Lung microvascular endothelial cell (primary cell): ENCODE results near the gene SAMD4A. TPM values are rescaled to one million over a fixed set of nuclear protein-coding genes. Genes with fewer than 3 reads are reported as not detected.
A peak's percentile ranks its signal among the peaks of the same experiment; 100 is the strongest.
"Not testable (repeated sequence)": the region's sequence is repeated elsewhere in the genome, so short reads cannot be mapped to it uniquely, and the experiment has no call there.

ENCODE experiments used
- DNase-seq, 2 donors: peaks; one replicate each; pipeline versions ENCODE4 v3.0.0 to v3.0.0-alpha.2; 2010; ENCODE audit warnings: low read depth in 2 of 2
- total RNA-seq: library from RNA; depleted of rRNA; stranded (reverse); fragments of >200 nt; gene quantifications from 2 replicates; pipeline ENCODE4 v1.2.1, GENCODE V29; 2014

The SAMD4A gene
- total RNA-seq, 1 donor from 2014 or later: 43.5 TPM

DNA sequence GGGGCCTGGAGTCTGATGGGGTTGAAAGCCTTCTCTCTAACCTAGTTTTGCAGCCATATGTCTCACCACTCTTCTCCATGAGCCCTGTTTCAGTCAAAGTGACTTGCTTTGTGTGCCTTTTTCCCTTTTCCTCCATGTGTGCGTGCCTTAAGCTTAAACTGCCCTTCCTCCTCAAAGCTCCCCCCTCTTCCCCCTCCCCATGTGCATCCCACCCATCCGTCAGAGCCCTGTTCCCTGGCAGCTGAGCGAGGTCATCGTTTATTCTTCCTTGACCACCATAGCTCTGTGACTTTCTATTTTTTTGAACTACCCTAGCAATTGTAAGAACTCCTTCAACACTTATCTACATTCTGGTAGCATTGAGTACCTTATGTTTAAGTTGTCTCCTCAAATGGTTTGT is 24.9 kb downstream of the SAMD4A start:
- no peak for DNase-seq

DNA sequence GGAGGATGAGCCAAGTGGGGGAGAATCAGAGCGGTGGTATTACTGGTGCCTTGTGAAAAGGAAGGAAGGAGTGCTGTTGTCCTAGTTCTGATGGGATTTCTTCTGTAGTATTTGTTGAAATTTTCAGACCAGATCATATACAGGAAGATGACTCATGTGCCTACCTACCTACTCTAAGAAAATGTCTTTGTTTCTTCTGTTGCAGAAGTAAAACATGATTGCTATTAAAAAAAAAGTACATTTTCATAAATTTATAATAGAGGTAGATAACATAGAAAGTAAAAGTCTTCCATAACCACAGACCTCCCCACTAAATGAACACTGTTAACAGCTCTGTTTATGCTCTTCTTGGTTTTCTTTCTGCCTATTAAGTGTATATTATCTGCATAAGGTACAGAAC is 26.9 kb downstream of the SAMD4A start:
- peak in 1 of 2 donors; percentile 77 for DNase-seq

DNA sequence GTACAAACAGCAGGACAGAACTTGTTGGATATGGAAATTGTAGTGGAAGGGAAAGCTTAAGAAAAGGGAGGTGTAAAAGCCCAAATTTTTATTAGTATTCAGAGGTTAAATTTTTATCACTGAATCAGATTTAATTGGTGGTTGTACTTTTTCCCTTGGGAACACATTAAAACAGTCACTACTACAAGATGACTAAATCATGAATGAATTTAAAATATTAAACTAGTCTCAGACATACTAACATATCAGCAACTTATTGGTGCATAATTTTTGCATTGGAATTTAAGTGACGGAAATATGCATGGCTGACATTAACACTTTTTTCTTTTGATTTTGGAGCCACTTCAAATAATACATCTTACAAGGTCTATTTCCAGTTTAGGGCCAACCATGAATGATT is 27.6 kb downstream of the SAMD4A start:
- DNase-seq: no peak

DNA sequence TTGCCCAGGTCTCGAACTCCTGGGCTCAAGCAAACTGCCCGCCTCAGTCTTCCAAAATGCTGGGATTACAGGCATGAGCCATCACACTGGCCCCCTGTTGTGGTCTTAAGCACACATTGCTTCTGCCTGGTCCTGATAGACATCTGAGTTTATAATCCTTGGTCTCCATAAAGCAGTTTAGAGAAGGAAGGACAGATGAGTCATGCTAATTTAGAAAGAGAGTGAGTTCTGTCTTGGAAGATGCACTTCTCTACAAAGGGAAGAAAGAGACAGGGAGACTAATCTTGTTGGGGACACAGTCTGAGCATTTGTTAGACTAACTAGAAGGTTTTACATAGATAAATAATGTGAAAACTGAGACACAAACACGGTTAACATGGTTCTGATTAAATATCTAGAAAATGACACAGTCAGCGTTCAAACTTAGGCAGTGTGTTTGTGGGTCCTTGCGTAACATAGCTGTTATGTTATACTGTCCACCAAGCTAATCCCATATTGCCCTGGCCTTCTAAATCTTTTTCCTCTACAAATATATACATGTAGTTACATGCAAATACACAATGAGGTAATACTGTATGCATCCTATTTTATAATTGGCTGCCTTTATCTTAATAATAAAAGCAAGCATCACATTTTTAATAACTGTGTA is 31.0 kb downstream of the SAMD4A start:
- DNase-seq: peak in 1 of 2 donors; percentile 67

DNA sequence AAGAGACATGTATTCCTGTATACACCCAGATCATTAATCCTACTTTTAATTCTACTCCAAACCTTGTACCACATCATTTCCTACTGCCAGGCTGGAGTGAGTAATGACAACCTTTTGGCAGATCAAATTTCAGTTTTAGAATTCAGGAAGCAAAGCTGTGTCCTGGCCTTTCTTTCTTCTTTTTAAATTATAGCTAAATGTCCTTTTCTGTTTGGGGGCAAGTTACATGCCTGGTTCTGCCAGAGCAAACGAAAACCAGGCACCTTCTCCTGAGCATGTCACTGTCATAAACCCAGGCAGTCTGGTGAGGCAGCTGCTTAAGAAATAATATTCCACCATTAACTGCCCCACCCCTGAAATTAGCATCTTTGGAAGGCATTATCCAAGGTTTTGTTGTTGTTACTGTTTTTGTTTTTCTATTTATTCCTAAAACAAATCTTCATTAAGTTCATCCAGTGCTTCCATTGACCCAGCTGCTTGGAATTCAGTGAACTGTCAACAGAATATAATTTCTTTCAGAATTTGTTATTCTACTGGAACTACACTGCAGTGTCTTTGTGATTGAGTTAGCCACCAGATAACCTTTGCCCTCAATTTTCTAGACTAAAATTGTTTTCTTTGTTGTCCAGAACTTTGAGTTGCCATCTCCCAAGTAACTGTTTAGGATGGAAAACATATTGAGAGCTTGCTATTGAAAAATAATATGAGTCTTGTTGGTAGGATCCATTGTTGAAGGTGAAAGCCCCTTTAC is 33.2 kb downstream of the SAMD4A start:
- peak; percentile 73 to 79 for DNase-seq

DNA sequence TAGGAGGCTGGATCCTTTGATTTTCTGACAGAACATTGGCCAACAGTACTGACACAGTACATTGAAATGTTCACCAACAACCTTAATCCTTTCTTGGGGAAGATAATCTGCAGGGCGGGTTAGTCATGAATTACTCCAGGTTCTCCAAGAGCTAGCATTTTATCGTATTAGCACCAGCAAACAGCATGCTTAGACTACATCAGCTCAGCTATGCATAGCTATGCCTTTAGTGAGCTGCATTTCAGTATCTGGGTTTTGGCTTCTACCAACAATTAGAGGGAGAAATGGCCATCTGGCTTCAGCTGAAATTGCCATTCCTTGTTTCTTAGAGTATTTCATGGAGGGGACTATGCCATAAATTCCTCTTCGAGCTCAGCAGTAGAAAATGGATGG is 33.8 kb downstream of the SAMD4A start:
- DNase-seq: no peak

DNA sequence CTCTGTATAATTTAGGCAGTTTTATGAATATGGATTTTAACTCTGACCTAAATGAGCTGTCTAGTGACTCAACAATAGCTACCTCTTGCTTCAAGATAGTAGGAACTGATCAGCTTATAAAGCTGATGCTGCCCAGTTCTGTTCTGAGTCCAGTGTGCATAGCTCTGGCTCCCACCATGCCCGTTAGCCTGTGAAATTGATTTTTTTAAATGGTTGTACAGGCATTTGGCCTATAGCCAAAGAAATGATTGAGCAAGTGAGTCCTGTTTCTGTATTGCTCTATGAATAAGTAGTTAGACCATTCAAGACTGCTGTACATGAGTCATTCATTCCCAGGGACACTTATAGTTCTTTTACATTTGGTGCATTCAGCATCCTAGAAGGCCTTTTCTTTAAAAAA is 36.4 kb downstream of the SAMD4A start:
- peak in 1 of 2 donors; percentile 56 for DNase-seq

DNA sequence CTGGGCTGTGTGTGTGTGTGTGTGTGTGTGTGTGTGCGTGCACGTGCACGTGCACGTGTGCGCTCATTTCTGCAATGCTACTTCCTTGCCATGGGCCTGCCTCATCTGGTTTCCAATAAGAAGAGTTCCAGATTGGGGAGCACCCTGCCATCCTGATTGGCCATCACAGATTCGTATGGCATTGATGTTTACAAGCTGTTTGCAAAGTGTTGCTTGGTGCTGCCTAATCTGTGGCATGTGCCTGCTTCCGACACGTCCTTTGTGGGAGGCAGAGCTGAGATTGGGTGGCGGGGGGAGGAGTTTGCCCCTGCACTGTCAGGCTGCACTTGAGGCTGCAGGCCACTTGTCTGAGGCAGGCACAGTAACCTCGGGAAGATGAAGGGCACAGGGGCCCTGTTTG is 39.2 kb downstream of the SAMD4A start:
- no peak for DNase-seq

DNA sequence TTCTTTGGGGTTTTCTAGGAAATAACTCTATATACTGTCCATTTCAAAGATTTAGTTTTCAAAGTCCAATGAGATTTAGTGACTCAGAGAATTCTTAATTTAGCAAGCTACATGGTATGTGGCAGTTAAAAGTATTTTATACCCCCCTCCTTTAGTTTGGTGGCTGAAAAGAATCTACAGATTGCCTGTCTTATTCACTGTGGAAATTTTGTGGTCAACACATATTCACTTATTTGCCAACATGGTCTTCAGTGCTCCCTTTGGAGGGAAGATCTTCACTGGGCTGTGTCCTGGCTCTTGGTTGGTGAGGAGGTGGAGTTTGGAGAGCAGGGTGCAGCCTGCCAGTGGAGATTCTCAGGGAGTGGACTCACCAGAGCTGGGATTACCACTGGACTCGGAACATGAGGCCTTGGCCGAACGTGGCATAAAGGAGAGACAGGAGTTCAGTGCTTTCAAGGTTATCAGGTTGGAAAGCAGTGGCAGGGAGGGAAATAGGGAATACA is 39.8 kb downstream of the SAMD4A start:
- no peak for DNase-seq

DNA sequence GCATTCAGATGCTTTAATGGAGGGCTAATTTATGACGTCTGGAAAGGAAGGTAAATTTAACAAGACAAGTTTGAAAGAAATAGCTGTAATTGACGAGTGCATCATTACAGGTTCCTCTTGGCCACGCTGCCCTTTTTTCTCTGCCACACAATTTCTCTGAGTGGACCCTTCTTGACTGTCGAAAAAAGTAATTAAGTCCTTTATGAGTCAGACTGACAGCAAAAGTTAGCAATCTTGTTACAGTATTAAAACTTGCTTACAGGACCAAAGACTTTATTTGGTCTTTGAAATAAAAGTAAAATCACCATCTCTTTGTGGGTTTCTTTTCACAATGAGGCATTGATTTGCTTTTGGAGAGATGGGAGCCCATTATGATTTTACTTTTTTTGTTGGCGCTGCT is 42.6 kb downstream of the SAMD4A start:
- no peak for DNase-seq

DNA sequence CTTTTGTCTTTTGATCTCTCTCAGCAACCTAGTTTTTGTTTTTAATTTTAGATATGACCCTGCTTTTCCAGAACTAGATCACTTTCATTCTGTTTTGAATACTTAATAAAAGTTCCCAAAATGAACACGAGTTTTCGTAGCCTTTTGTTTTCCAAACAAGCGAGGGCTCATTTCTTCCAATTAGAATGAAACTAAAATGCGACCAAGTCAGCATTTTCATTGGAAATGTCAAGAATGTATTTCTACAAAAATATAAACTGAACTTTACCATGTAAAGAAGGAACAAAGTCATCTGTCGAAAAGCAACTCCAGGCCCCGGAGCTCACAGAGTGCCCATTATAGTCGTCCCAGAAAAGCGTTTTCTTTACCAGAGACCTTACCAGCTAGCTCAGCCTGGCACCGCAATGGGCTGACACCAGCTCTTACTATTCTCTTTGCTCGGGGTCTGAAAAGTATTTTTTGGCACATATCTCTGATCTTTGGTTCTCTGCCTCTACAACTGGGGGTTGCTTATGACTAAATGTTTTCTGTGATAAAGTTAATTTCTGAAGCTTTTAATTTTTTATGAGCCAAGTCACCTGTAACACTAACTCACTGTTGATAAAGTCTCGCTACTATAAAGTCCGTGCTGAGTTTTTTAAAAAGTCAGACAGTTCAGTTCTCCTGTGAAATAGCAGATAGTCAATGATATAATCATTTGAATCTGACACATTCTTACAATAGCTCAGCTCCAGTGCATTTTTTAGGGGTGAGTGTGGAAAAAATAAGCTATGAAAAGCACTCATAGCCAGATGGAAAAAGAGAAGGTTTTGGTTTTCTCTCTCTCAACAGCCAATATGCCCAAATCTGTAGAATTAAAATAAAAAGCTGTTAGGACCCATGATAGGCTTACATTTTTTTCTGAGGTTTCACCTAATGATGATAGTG is 43.4 kb downstream of the SAMD4A start:
- no peak for DNase-seq

DNA sequence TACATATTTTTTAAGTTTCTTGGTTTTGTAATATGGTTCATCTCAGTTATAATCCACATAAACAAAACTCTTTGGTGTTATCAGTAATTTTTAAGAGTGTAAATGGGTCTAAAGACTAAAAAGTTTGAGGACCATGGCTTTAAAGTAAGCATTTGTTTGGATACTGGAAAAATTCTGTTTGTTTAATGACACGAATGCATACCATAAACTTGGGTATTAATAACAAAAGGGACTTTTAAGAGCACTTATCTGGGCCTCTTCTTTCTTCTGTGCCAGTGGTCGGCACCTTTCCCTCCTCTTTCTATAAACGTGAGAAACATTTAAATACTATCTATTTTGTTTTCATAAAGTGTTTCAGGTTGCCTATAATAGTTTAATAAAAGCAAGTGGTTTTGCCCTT is 47.4 kb downstream of the SAMD4A start:
- DNase-seq: no peak

DNA sequence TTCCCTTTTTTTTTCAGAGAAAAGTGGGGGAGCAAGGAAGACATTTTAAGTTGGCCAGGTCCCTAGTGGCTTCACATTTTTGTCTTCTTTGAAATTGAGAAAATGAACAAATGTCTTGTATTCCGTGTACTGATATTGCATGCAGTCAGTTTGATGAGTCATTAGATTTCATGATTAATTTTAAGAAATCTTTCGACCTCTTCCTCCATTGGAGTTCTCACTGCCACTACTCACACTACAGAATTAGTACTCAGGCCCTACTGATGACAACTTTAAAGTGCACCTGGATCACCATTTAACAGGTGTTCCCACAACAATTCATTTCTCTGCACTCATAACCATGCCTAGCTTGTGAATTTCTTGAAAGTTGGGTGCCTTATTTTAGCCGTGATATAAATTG is 50.5 kb downstream of the SAMD4A start:
- DNase-seq: peak in 1 of 2 donors; percentile 29

DNA sequence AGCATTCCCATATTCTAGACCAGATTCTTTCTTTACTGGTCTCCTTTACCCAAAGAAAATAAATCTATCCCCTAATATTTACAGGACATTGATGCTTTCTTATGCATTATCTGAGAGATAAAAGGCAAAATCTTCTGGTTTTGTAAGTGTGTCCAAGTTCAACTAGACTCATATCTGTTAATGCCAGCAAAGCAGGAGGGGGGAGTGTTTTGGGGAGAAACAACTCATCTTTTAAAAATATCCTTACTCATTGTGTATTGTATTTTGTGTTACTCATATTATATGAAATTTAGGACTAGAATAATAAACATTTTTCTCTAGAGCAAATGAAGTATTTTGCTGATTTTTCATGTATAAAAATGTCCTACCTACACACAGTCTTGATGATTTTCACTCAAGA is 54.8 kb downstream of the SAMD4A start:
- no peak for DNase-seq

DNA sequence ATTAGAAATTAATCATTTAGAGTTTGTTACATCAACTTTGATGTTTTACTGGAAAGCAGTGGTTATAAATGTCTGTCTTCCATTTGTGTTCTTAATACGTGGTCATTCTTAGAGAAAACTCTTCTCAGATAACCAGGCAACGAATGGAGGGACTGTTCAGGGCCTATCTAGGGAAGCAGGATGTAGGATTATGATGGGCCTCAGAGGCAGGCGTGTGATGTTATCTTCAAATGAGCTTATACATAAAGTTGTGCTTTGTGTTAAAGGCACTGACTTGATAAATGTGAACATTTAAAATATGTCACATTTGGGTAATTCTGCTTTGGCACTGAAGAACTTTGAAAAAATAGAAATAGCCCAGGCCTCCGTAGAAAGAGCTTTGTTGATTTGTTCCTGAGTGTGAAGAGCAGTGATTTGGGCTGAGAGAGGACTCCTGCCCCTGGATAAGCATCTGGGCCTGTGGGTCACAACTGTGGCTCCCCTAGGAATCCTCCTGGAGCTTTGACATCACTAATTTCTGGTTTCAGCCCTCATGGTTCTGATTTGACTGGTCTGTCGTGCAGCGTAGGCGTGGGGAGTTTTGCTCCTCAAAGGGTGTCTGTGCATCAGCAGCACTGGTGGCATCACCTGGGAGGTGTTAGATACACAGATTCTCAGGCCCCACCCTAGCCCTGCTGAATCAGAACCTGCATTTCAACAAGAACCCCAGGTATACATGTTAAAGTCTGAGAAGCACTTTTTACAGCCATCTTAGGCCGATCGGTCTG is 55.4 kb downstream of the SAMD4A start:
- DNase-seq: no peak

DNA sequence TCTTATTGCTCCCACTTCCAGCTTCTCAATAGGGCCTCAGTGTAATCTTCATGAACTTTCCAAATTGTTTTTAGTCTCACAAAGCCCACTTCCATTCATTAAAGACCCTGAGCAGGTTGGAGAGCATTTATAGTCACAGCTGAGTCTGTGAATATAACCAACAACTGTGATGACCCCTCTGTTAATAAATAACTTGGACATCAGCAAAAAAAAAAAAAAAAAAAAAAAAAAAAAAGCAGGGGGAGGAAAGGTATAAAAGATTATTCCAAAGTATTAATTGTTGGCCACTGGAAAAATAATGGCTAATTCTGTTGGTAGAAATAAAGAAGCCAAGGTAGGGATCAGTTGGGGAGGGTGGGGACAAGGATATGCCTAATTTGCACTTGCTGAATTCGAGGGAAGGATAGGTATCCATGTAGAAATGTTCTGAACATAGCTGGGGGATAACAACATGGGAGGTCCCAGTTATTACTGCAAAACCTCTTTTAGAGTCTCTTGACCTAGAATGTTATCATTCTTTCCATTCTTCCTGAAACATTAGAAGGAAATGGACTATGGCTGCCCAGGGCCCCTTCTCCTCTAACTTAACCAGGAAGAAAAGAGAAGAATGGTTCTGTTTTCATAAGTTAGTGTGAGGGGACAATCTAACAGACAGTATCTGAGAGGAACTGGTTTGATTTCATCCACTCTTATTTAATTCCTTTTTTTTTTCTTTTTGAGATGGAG is 56.5 kb downstream of the SAMD4A start:
- no peak for DNase-seq

DNA sequence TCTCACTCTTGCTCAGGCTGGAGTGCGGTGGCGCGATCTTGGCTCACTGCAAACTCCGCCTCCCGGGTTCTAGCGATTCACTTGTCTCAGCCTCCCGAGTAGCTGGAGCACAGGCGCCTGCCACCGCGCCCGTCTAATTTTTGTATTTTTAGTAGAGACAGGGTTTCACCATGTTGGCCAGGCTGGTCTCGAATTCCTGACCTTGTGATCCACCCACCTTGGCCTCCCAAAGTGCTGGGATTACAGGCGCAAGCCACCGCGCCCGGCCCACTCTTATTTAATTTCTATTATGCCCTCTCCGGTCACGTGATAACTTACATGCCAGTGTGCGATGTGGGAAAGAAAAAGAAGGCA is 57.1 kb downstream of the SAMD4A start:
- DNase-seq: not testable (repeated sequence)

DNA sequence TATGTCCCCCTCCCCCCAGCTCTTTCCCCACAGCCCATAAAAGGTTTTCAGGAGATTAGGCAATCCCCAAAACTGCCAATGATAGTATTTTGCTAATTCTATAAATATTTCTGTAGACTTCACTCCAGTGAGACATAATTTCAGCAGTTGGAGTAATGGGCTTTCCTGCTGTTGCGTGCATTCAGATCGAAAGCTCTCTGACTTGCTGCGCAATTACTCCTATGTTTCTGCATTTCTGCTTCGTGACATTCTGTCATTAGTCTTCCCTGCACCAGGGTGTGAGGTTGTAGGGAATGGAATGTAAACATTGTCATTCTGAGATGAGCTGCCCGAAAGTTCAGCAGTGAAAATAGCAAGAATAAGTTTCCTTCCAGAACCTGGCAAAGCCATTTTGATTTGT is 58.2 kb downstream of the SAMD4A start:
- peak; percentile 44 to 73 for DNase-seq

DNA sequence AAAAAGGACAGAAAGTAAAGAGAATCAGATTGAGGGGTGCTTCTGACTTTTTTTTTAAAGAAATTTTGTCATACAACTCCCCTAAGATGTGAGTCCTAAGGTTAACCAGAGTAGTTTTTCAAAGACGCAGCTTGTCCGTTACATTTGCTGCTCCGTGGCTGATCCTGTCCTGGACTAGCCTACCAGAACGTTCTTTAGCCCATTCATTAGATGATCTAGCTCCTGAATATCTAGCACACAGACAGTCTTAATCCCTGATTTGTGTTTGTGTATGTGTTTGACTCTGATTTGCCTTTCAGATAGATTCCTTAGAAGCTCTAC is 60.3 kb downstream of the SAMD4A start:
- DNase-seq: peak in 1 of 2 donors; percentile 54

DNA sequence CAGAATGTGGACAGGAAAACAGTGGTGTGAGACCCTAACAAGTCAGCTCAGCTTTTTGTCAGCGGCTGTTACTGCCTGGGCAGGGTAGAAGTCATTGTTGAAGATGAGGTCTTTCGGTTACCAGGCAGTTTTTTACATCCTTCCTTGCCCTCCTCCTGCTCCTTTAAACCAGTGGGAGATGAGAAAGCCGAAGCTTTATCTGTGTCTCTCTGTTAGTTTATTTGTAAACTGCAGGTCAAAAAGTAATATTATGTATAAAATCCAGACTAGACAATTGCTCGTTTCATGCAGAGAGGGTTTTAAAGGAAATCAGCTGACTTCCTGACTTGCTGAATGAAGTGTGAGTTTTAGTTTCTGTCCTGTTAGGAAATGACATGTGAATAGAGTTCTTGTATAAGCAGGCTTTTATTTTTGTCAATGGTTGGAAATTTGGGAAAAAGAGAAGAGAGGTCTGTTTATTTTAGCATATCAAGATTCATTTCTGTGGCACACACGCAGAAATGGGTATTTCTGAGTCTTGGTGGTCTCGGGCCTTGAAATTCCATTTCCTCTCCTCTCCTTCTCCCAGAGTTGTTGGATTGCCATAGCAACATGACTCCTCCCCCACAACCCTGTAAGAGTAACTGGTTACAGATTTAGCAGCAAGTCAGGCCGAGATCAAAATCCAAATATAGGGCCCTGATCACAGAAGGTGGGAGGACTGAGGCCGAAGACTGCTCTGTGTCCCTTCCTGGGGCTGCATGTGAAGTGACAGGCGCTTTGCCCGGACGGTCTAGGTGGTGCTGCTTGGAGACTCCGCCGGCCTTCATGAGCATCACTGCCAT is 60.8 kb downstream of the SAMD4A start:
- peak; percentile 81 to 91 for DNase-seq
